Endothelial cell of umbilical vein (primary cell): ENCODE data around the gene RABGGTA. TPM values are rescaled to one million over a fixed set of nuclear protein-coding genes. Genes with fewer than 3 reads are reported as not detected.
A peak's percentile ranks its signal among the peaks of the same experiment; 100 is the strongest.

Experiments used
- BruUV-seq: library from RNA; stranded (reverse); fragments of 400-500 nt; replicated peaks from 2 replicates; lab custom pipeline; 2021; lab: Mats Ljungman, UMichigan
- CTCF ChIA-PET: fragments of 300-600, 350-600 bp; sonication (Branson Sonifier 250); formaldehyde crosslinking; loops from one replicate; lab custom pipeline; 2021; ENCODE audit warnings: antibody characterized with exemption, inconsistent platforms; lab: Charles Lee
- POLR2A ChIA-PET: fragments of 300-600, 350-600 bp; sonication (Branson Sonifier 250); formaldehyde crosslinking; loops from one replicate; lab custom pipeline; 2021; ENCODE audit warnings: antibody characterized with exemption, inconsistent platforms; lab: Charles Lee
- DNase-seq: peaks from one replicate; pipeline ENCODE4 v3.0.0-alpha.2; 2011; ENCODE audit warnings: low read depth, low spot score
- FAIRE-seq: peaks from 2 replicates; lab custom pipeline; 2011; peaks lifted over from hg19 to GRCh38; lab: Jason Lieb, UNC
- H2AFZ ChIP-seq: 2 replicates; pipeline ENCODE4 v1.6.0; 2012; ENCODE audit warnings: low read depth, low read length, control low read depth, inconsistent platforms
- H3K27ac ChIP-seq: 2 replicates; pipeline ENCODE4 v1.5.1; 2011; ENCODE audit warnings: low read depth, mild to moderate bottlenecking, control low read depth, low read length, moderate library complexity; ENCODE audit not compliant: insufficient read depth
- H3K27me3 ChIP-seq, 2 experiments: 2 replicates each; pipeline versions ENCODE4 v1.6.0 to v1.6.1; 2011; ENCODE audit warnings: low read length in 2 of 2, mixed read lengths in 1 of 2; ENCODE audit not compliant: control insufficient read depth in 2 of 2, insufficient read depth in 2 of 2
- H3K36me3 ChIP-seq, 2 experiments: 2 replicates in 1 of 2; 3 replicates in 1 of 2; pipeline ENCODE4 v1.5.1; 2011; ENCODE audit warnings: low read length in 2 of 2, mild to moderate bottlenecking in 1 of 2, moderate library complexity in 1 of 2; ENCODE audit not compliant: control insufficient read depth in 2 of 2, insufficient read depth in 2 of 2; ENCODE audit errors: extremely low read depth in 1 of 2
- H3K4me1 ChIP-seq: 3 replicates; pipeline ENCODE4 v1.5.1; 2011; ENCODE audit warnings: mild to moderate bottlenecking, low read length; ENCODE audit not compliant: control insufficient read depth, insufficient read depth; ENCODE audit errors: extremely low read depth
- H3K4me2 ChIP-seq: 2 replicates; pipeline ENCODE4 v1.6.1; 2011; ENCODE audit warnings: low read length, control low read depth, mixed read lengths; ENCODE audit not compliant: insufficient read depth
- H3K4me3 ChIP-seq, 3 experiments: fragments of 200-600 bp in 1 of 3; sonication (generic), shearing (Covaris generic) in 1 of 3; replicated peaks in 1 of 3; 2 replicates each; pipeline ENCODE4 v1.5.1; 2011 to 2016; ENCODE audit warnings: control low read depth in 3 of 3, low read length in 3 of 3, mild to moderate bottlenecking in 2 of 3, inconsistent platforms in 1 of 3, low read depth in 1 of 3, moderate library complexity in 1 of 3; ENCODE audit not compliant: insufficient read depth in 1 of 3
- H3K79me2 ChIP-seq: 2 replicates; pipeline ENCODE4 v1.6.0; 2012; ENCODE audit warnings: low read length, inconsistent platforms; ENCODE audit not compliant: control insufficient read depth, insufficient read depth
- H3K9ac ChIP-seq: replicated peaks from 2 replicates; pipeline ENCODE3; 2011; ENCODE audit warnings: low read length, control low read depth; ENCODE audit not compliant: insufficient read depth; ENCODE audit errors: extremely low read depth
- H3K9me1 ChIP-seq: replicated peaks from 3 replicates; pipeline ENCODE4 v1.6.0; 2011; ENCODE audit warnings: mild to moderate bottlenecking, low read length; ENCODE audit not compliant: control insufficient read depth, insufficient read depth; ENCODE audit errors: extremely low read depth
- H3K9me3 ChIP-seq: replicated peaks from 2 replicates; pipeline ENCODE4 v1.5.1; 2012; ENCODE audit warnings: low read length, inconsistent platforms; ENCODE audit not compliant: control insufficient read depth, insufficient read depth
- H4K20me1 ChIP-seq: replicated peaks from 2 replicates; pipeline ENCODE3; 2011; ENCODE audit warnings: mild to moderate bottlenecking, low read length; ENCODE audit not compliant: control insufficient read depth, insufficient read depth; ENCODE audit errors: extremely low read depth
- CTCF ChIP-seq, 2 donors: IDR thresholded peaks; 1 replicate in 1 of 2; 2 replicates in 1 of 2; pipeline ENCODE4 v1.5.1; 2011; ENCODE audit warnings: low read length in 2 of 2, mild to moderate bottlenecking in 2 of 2, moderate library complexity in 2 of 2, control low read depth in 1 of 2, inconsistent platforms in 1 of 2, low read depth in 1 of 2; ENCODE audit not compliant: insufficient read depth in 1 of 2; ENCODE audit errors: extremely low read depth in 1 of 2
- EZH2 ChIP-seq: IDR thresholded peaks from 2 replicates; pipeline ENCODE4 v1.6.1; 2012; ENCODE audit warnings: borderline replicate concordance, low read depth, mild to moderate bottlenecking, moderate library complexity, low read length, inconsistent platforms; ENCODE audit not compliant: severe bottlenecking
- FOS ChIP-seq: IDR thresholded peaks from 2 replicates; pipeline ENCODE4 v1.6.1; 2011; ENCODE audit warnings: mild to moderate bottlenecking, low read length, moderate library complexity, borderline replicate concordance; ENCODE audit not compliant: insufficient read depth
- GATA2 ChIP-seq: IDR thresholded peaks from 2 replicates; pipeline ENCODE4 v1.7.0; 2011; ENCODE audit warnings: low read depth, mild to moderate bottlenecking, moderate library complexity, mixed read lengths, low read length; ENCODE audit not compliant: insufficient read length, insufficient read depth
- JUN ChIP-seq: IDR thresholded peaks from 2 replicates; pipeline ENCODE4 v1.6.1; 2011; ENCODE audit warnings: borderline replicate concordance, low read depth; ENCODE audit not compliant: insufficient read length, insufficient read depth
- MAX ChIP-seq: IDR thresholded peaks from 2 replicates; pipeline ENCODE4 v1.6.1; 2011; ENCODE audit not compliant: insufficient read depth, insufficient read length
- MYC ChIP-seq: IDR thresholded peaks from one replicate; pipeline ENCODE4 v1.6.1; 2011; ENCODE audit warnings: mild to moderate bottlenecking, low read depth, low read length
- POLR2A ChIP-seq: IDR thresholded peaks from 2 replicates; pipeline ENCODE4 v1.6.1; 2012; ENCODE audit warnings: low read depth, mild to moderate bottlenecking, control low read depth, low read length
- POLR2AphosphoS5 ChIP-seq: IDR thresholded peaks from 2 replicates; pipeline ENCODE4 v1.6.1; 2012; ENCODE audit warnings: low read depth, mild to moderate bottlenecking, control low read depth, low read length, moderate library complexity; ENCODE audit not compliant: insufficient read depth
- dilution Hi-C: fragments of 300-500 bp; cut with MboI; formaldehyde crosslinking; loops from one replicate; pipeline ENCODE4 v1.15.0; 2019; ENCODE audit warnings: low sequenced_read_pairs; ENCODE audit not compliant: extremely low pct_ligation_motif_present
- intact Hi-C: fragments of 100-400 bp; cut with micrococcal nuclease; formaldehyde crosslinking; loops from one replicate; pipeline ENCODE4 v1.10.0; 2022
- polyA plus RNA-seq, 4 experiments: library from polyadenylated mRNA; depleted of rRNA in 3 of 4; stranded (reverse) in 3 of 4; unstranded in 1 of 4; fragments of >200 nt; gene quantifications; 2 replicates each; pipeline versions ENCODE4 v1.2.1 to v1.2.3, GENCODE V29; 2011 to 2012; ENCODE audit warnings: missing spikeins in 1 of 4
- total RNA-seq: library from RNA; stranded (reverse); gene quantifications from 2 replicates; pipeline ENCODE4 v1.2.3, GENCODE V29; 2021

RABGGTA gene
- total and polyA plus RNA-seq, 2 donors (not counting 3 experiments of a cell fraction or from before 2014, with no cell fraction given) = 29.3 to 80.1 TPM

GRCh38 chr14:24309538-24310264 is 38.3 kb upstream of the RABGGTA start, which contains the start of gene LTB4R2:
LTB4R2 (plus strand) TSS chr14:24310140; CDS start chr14:24310665, 525 bp downstream.
- H3K9me1 ChIP-seq = no peaks in the 10 kb centered on the region
- H3K27me3 ChIP-seq = no peaks in the 10 kb centered on the region
- BruUV-seq = no TSS peak
- H3K9me3 ChIP-seq = no peaks in the 10 kb centered on the region
- peaks cover 48% of the 10 kb centered on the region for H3K4me1 ChIP-seq
- ChIA-PET POLR2A (interaction anchor here (1.3 kb wide), 1 partner anchor 67 kb away, joined by 5 read pairs; the partner anchor contains the start of gene TINF2), CTCF (interaction anchor here (1.1 to 7.4 kb wide), 11 partner anchors 11 to 195 kb away, joined by 3 to 122 read pairs (median 13); partner anchors contain the start of genes CHMP4A, DCAF11, DHRS1 and IRF9)
- no peaks in the 10 kb centered on the region for H3K79me2 ChIP-seq
- H3K4me3 ChIP-seq = peak within 1 kb of the TSS in 1 of 3 experiments; percentile 19
- FAIRE-seq (no peak), DNase-seq (no peak)
- H4K20me1 ChIP-seq = no peaks in the 10 kb centered on the region
- H3K4me2 ChIP-seq = peak within 1 kb of the TSS; percentile 1
- dilution Hi-C loops (no loop called here), intact Hi-C loops (no loop called here)
- peak within 1 kb of the TSS; percentile 17 for H3K9ac ChIP-seq
- H3K27ac ChIP-seq = peak within 1 kb of the TSS; percentile 91
- H3K36me3 ChIP-seq = peaks cover 0 to 18% of the 10 kb centered on the region in 2 experiments
- H2AFZ ChIP-seq = peak within 1 kb of the TSS; percentile 25
- TF ChIP-seq MAX (no peak), FOS (no peak), CTCF (IDR thresholded peaks at IDR 0.05; ENCODE audit: extremely low read depth in 1 of 2, insufficient read depth in 1 of 2, low read depth in 1 of 2, low read length in 2 of 2) (no peak), GATA2 (no peak), EZH2 (no peak), JUN (no peak), POLR2AphosphoS5 (no peak), POLR2A (no peak), MYC (no peak)
